K562 (cell line): Measurements from ENCODE around the gene SHISA7. TPM values are rescaled to one million over a fixed set of nuclear protein-coding genes. Genes with fewer than 3 reads are reported as not detected.

Experiments used
- CBX3 ChIP-seq, 2 experiments: IDR thresholded peaks; 1 replicate in 1 of 2; 2 replicates in 1 of 2; pipeline ENCODE4 v1.6.1; 2012; ENCODE audit warnings: inconsistent platforms in 2 of 2, low read length in 2 of 2, borderline replicate concordance in 1 of 2, control low read depth in 1 of 2
- CHD4 ChIP-seq: fragments of 200-600 bp; sonication (generic); IDR thresholded peaks from 3 replicates; pipeline ENCODE4 v1.6.1; 2012; ENCODE audit warnings: low read depth, mild to moderate bottlenecking, mixed read lengths, low read length, inconsistent platforms; ENCODE audit not compliant: insufficient read depth, insufficient replicate concordance, poor library complexity, severe bottlenecking
- DIDO1 ChIP-seq: fragments of 450-650 bp; IDR thresholded peaks from 2 replicates; pipeline ENCODE4 v1.6.1; 2016; ENCODE audit warnings: low read depth, missing biosample characterization, missing genetic modification characterization
- DMBX1 ChIP-seq: fragments of 250-450 bp; sonication (Bioruptor Pico); IDR thresholded peaks from 2 replicates; pipeline ENCODE4 v1.8.0; 2022; ENCODE audit warnings: inconsistent platforms, mild to moderate bottlenecking, moderate library complexity, borderline replicate concordance
- ETV1 ChIP-seq: fragments of 450-650 bp; conservative IDR thresholded peaks from 2 replicates; pipeline ENCODE4 v1.6.1; 2016; ENCODE audit warnings: missing genetic modification characterization, control low read depth, low read depth, missing compliant biosample characterization
- GATAD2B ChIP-seq: fragments of 450-650 bp; IDR thresholded peaks from 2 replicates; pipeline ENCODE4 v1.6.1; 2017; ENCODE audit warnings: mild to moderate bottlenecking, borderline replicate concordance
- KLF6 ChIP-seq: fragments of 250-450 bp; sonication (Bioruptor Pico); IDR thresholded peaks from 2 replicates; pipeline ENCODE4 v1.4.0; 2020; ENCODE audit warnings: mild to moderate bottlenecking, moderate library complexity, borderline replicate concordance
- MTA1 ChIP-seq: fragments of 450-650 bp; IDR thresholded peaks from 2 replicates; pipeline ENCODE4 v1.6.1; 2017; ENCODE audit warnings: borderline replicate concordance
- NCOA6 ChIP-seq: fragments of 450-650 bp; IDR thresholded peaks from 2 replicates; pipeline ENCODE4 v1.6.1; 2017; ENCODE audit warnings: mild to moderate bottlenecking
- POLR2H ChIP-seq: IDR thresholded peaks from 2 replicates; pipeline ENCODE4 v1.6.1; 2016; ENCODE audit warnings: missing genetic modification characterization, low read depth, mild to moderate bottlenecking, control low read depth, missing compliant biosample characterization, moderate library complexity
- RAD51 ChIP-seq: fragments of 450-650 bp; IDR thresholded peaks from 2 replicates; pipeline ENCODE4 v1.7.1; 2016; ENCODE audit warnings: low read depth, mild to moderate bottlenecking, borderline replicate concordance
- RBM25 ChIP-seq: fragments of 200-400 bp; formaldehyde crosslinking; IDR thresholded peaks from 2 replicates; pipeline ENCODE4 v1.6.1; 2018; ENCODE audit warnings: low read length, low read depth, moderate library complexity; ENCODE audit not compliant: severe bottlenecking
- RBM39 ChIP-seq: fragments of 200-400 bp; formaldehyde crosslinking; optimal IDR thresholded peaks from 2 replicates; pipeline ENCODE3; 2018; ENCODE audit warnings: low read depth, low read length
- SMAD4 ChIP-seq: fragments of 250-450 bp; sonication (Bioruptor Pico); conservative IDR thresholded peaks from 2 replicates; pipeline ENCODE4 v1.8.0; 2021; ENCODE audit warnings: inconsistent platforms, mild to moderate bottlenecking, moderate library complexity
- STAG1 ChIP-seq: sonication (generic); formaldehyde crosslinking; IDR thresholded peaks from 2 replicates; pipeline ENCODE4 v1.5.0; 2020; ENCODE audit warnings: missing genetic modification reagents, borderline replicate concordance
- STAT5A ChIP-seq: IDR thresholded peaks from 2 replicates; pipeline ENCODE4 v1.6.1; 2012; ENCODE audit warnings: low read length, inconsistent platforms, borderline replicate concordance
- TRIM24 ChIP-seq, 2 experiments: fragments of 450-650 bp; IDR thresholded peaks; 2 replicates each; pipeline ENCODE4 v1.6.1; 2016
- ZBTB7A ChIP-seq: IDR thresholded peaks from 2 replicates; pipeline ENCODE4 v1.6.1; 2011; ENCODE audit warnings: low read depth, mild to moderate bottlenecking, low read length, moderate library complexity, borderline replicate concordance; ENCODE audit not compliant: control insufficient read depth
- ZNF57 ChIP-seq: fragments of 450-650 bp; formaldehyde crosslinking; IDR thresholded peaks from 2 replicates; pipeline ENCODE4 v1.4.0; 2020; ENCODE audit warnings: mild to moderate bottlenecking, moderate library complexity
- ZNF644 ChIP-seq: fragments of 200-800 bp; sonication (Bioruptor generic); IDR thresholded peaks from 2 replicates; pipeline ENCODE4 v1.6.1; 2016; ENCODE audit warnings: low read depth, missing genetic modification characterization, missing compliant biosample characterization
- polyA plus RNA-seq, 8 experiments: library from polyadenylated mRNA; depleted of rRNA in 4 of 8; stranded (reverse) in 5 of 8; unstranded in 3 of 8; fragments of >200 nt; fragmentation: Nextera tagmentation in 2 of 8; fragmentation: Illumina TruSeq in 1 of 8; extraction: Ambion mirVana in 2 of 8; extraction: Trizol in 1 of 8; gene quantifications; 2 replicates each; pipeline versions ENCODE4 v1.2.1 to v1.2.3, GENCODE V29; 2011 to 2014; ENCODE audit warnings: inconsistent platforms in 1 of 8, missing spikeins in 1 of 8
- total RNA-seq, 7 experiments: library from RNA; depleted of rRNA in 6 of 7; stranded (reverse); fragments of >200 nt in 6 of 7; fragmentation: Illumina TruSeq in 2 of 7; extraction: Trizol in 2 of 7; gene quantifications; 2 replicates each; pipeline versions ENCODE4 v1.2.1 to v1.2.3, GENCODE V29; 2011 to 2021; ENCODE audit warnings: low replicate concordance in 1 of 7
- TF ChIP-seq, protein P1 (sequence below): fragments of 250-450 bp; sonication (Bioruptor Pico); IDR thresholded peaks from 2 replicates; pipeline ENCODE4 v1.5.1; 2021; ENCODE audit warnings: mild to moderate bottlenecking
- TF ChIP-seq, protein P2 (sequence below): fragments of 450-650 bp; IDR thresholded peaks from 2 replicates; pipeline ENCODE4 v1.6.1; 2016
- TF ChIP-seq, protein P3 (sequence below): fragments of 450-650 bp; conservative IDR thresholded peaks from 2 replicates; pipeline ENCODE4 v1.6.1; 2016; ENCODE audit warnings: missing genetic modification characterization, low read depth, mild to moderate bottlenecking, missing compliant biosample characterization, moderate library complexity
- TF ChIP-seq, protein P4 (sequence below): sonication (generic); formaldehyde crosslinking; IDR thresholded peaks from 2 replicates; pipeline ENCODE4 v1.5.0; 2020; ENCODE audit warnings: missing genetic modification reagents

SHISA7 gene
- total and polyA plus RNA-seq, 9 of the 15 experiments (the other 6 are each of a cell fraction or from before 2014, with no cell fraction given), result 0.01 to 0.40 (median 0.07) TPM

DNA sequence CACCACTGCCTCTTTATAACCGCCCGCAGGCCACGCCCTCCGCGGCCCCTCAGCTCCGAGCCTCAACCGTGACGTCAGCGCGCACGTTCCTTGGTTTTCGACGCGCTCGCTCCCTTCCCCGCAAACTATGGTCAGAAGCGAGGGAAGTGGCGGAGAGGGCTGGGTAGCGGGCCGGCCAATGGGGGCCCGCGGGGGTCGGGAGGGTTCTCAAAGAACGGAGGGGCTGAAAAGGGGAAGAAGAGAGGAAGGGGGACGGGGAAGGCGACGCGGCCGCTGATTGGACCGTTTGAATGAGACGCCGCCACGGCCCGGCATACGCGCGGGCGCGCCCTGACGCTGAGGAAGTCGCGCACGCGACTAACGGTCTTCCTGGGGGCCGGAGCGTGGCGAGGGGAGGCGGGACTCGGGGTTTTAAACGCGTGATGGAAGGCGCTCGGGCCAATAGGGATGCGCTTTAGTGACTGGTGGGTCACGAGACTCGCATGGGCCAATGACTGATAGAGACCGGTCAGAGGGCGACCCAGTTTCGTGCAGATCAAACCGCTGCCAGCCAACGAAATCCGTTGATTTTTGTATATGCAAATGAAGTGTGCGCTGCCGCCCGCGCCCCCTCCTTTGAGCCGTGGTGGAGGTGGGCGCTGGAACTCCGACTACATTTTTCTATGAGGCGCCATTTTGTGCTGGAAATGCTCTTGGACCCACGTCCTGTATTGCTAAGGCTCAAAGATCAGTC lies 35.1 kb downstream of the SHISA7 start (continued):
- TF ChIP-seq ETV1 (tag) (peak; percentile 94), MTA1 (peak; percentile 85), GATAD2B (peak; percentile 80; the same call in 1 of the 2 replicates), CHD4 (no peak), RBM25 (peak; percentile 50), KLF6 (CRISPR knock-in tag) (no peak; the same call in 1 of the 2 replicates), ZNF644 (tag) (no peak; the same call in 1 of the 2 replicates), STAT5A (no peak), RAD51 (peak; percentile 94), RBM39 (no peak), ZBTB7A (peak; percentile 11), CBX3 (IDR thresholded peaks at IDR 0.05; ENCODE audit: borderline replicate concordance in 1 of 2, low read length in 2 of 2) (peak in 1 of 2 experiments; percentile 74; a peak in 2 of 3 replicates), DMBX1 (CRISPR knock-in tag) (no peak; the same call in 1 of the 2 replicates), SMAD4 (CRISPR knock-in tag) (0 out of 2 replicates have a peak, but pooled peaks have one; percentile 15), POLR2H (tag) (peak; percentile 89), NCOA6 (peak; percentile 91), TRIM24 (IDR thresholded peaks at IDR 0.05) (peak; percentile 38 to 62; a peak in 1 of 4 replicates), STAG1 (CRISPR knock-in tag) (no peak), ZNF57 (CRISPR knock-in tag) (no peak), DIDO1 (tag) (peak; percentile 53; the same call in 1 of the 2 replicates)
- TF ChIP-seq, protein P1, sequence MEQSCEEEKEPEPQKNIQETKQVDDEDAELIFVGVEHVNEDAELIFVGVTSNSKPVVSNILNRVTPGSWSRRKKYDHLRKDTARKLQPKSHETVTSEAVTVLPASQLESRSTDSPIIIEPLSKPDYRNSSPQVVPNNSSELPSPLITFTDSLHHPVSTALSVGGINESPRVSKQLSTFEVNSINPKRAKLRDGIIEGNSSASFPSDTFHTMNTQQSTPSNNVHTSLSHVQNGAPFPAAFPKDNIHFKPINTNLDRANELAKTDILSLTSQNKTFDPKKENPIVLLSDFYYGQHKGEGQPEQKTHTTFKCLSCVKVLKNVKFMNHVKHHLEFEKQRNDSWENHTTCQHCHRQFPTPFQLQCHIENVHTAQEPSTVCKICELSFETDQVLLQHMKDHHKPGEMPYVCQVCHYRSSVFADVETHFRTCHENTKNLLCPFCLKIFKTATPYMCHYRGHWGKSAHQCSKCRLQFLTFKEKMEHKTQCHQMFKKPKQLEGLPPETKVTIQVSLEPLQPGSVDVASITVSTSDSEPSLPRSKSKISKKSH (CRISPR knock-in tag), result no peak
- TF ChIP-seq, protein P2, sequence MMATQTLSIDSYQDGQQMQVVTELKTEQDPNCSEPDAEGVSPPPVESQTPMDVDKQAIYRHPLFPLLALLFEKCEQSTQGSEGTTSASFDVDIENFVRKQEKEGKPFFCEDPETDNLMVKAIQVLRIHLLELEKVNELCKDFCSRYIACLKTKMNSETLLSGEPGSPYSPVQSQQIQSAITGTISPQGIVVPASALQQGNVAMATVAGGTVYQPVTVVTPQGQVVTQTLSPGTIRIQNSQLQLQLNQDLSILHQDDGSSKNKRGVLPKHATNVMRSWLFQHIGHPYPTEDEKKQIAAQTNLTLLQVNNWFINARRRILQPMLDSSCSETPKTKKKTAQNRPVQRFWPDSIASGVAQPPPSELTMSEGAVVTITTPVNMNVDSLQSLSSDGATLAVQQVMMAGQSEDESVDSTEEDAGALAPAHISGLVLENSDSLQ, result peak; percentile 99
- TF ChIP-seq, protein P3, sequence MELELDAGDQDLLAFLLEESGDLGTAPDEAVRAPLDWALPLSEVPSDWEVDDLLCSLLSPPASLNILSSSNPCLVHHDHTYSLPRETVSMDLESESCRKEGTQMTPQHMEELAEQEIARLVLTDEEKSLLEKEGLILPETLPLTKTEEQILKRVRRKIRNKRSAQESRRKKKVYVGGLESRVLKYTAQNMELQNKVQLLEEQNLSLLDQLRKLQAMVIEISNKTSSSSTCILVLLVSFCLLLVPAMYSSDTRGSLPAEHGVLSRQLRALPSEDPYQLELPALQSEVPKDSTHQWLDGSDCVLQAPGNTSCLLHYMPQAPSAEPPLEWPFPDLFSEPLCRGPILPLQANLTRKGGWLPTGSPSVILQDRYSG, result 0 out of 2 replicates have a peak, but pooled peaks have one; percentile 29
- TF ChIP-seq, protein P4, sequence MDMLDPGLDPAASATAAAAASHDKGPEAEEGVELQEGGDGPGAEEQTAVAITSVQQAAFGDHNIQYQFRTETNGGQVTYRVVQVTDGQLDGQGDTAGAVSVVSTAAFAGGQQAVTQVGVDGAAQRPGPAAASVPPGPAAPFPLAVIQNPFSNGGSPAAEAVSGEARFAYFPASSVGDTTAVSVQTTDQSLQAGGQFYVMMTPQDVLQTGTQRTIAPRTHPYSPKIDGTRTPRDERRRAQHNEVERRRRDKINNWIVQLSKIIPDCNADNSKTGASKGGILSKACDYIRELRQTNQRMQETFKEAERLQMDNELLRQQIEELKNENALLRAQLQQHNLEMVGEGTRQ (CRISPR knock-in tag), result peak; percentile 95
